GM10248 (cell line): ENCODE data around the gene FBXO42.
"Not testable (repeated sequence)": the region's sequence is repeated elsewhere in the genome, so short reads cannot be mapped to it uniquely, and the experiment has no call there.

ENCODE experiments used
- CTCF ChIA-PET: fragments of 300-600 bp; sonication (Branson Sonifier 250); formaldehyde crosslinking; extraction: SDS; loops from one replicate; lab custom pipeline; 2021; ENCODE audit warnings: antibody characterized with exemption; lab: Yijun Ruan, JAX
- POLR2A ChIA-PET: fragments of 350-650 bp; sonication (Branson Sonifier 250); formaldehyde crosslinking; extraction: SDS; loops from one replicate; lab custom pipeline; 2020; ENCODE audit warnings: antibody characterized with exemption; lab: Yijun Ruan, JAX
- DNase-seq: peaks from one replicate; pipeline ENCODE4 v3.0.0; 2012; ENCODE audit errors: extremely low spot score
- TF ChIP-seq, protein P1 (sequence below): IDR thresholded peaks from 2 replicates; pipeline ENCODE4 v1.5.1; 2012; ENCODE audit warnings: mild to moderate bottlenecking, low read depth; ENCODE audit errors: extremely low read depth, missing control alignments, control extremely low read depth

FBXO42 gene

GRCh38 chr1:16349847-16350406 is 2.4 kb downstream of the FBXO42 start:
- ChIA-PET POLR2A (no interaction called here), CTCF (interaction anchor here (0.9 to 1.5 kb wide), 2 partner anchors 13 to 267 kb away, joined by 3 to 6 read pairs; no protein-coding TSS in a partner anchor)

GRCh38 chr1:16348414-16349182 is 3.7 kb downstream of the FBXO42 start:
- TF ChIP-seq, protein P1, sequence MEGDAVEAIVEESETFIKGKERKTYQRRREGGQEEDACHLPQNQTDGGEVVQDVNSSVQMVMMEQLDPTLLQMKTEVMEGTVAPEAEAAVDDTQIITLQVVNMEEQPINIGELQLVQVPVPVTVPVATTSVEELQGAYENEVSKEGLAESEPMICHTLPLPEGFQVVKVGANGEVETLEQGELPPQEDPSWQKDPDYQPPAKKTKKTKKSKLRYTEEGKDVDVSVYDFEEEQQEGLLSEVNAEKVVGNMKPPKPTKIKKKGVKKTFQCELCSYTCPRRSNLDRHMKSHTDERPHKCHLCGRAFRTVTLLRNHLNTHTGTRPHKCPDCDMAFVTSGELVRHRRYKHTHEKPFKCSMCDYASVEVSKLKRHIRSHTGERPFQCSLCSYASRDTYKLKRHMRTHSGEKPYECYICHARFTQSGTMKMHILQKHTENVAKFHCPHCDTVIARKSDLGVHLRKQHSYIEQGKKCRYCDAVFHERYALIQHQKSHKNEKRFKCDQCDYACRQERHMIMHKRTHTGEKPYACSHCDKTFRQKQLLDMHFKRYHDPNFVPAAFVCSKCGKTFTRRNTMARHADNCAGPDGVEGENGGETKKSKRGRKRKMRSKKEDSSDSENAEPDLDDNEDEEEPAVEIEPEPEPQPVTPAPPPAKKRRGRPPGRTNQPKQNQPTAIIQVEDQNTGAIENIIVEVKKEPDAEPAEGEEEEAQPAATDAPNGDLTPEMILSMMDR, result no peak
- ChIA-PET CTCF (interaction anchor here (1.9 kb wide), 1 partner anchor 12 kb away, joined by 5 read pairs; no protein-coding TSS in a partner anchor), POLR2A (interaction anchor here (0.6 kb wide), 4 partner anchors 8 to 676 kb away, joined by 3 to 6 read pairs (median 4); no protein-coding TSS in a partner anchor)
- no peak for DNase-seq

More at GRCh38 chr1:16349847-16350406, 2.4 kb downstream of the FBXO42 start:
- TF ChIP-seq, protein P1, result no peak
- DNase-seq, result no peak

GRCh38 chr1:16343276-16343675 is 9.0 kb downstream of the FBXO42 start:
- POLR2A ChIA-PET, CTCF ChIA-PET, DNase-seq: not testable (repeated sequence)

- POLR2A ChIA-PET, result no interaction called here
- TF ChIP-seq, protein P1, result no peak
- DNase-seq, result no peak
- CTCF ChIA-PET, result interaction anchor here (1.0 kb wide), 1 partner anchor 21 kb away, joined by 3 read pairs; no protein-coding TSS in a partner anchor
Measured at GRCh38 chr1:16342331-16343062, 9.8 kb downstream of the FBXO42 start.

DNA sequence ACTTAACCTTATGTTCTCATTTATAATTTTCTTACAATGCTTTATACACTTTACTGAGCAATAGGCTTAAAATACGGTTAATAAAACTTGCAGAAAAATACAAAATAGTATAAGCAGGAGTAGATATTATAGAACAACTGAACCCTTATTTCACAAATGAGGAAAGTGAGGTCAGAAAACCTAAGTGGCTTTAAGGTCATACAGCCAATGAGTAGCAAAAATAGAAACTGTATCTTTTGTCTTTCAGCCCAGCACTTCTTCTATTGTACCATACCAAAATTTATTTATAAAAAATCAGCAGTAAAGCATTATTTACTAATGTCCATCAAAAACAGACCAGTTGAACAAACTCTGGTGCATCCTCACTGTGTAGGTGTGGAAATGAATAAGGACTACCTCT is 11.6 kb downstream of the FBXO42 start:
- POLR2A ChIA-PET, result interaction anchor here (0.7 kb wide), 1 partner anchor 8 kb away, joined by 4 read pairs; no protein-coding TSS in a partner anchor
- CTCF ChIA-PET, result no interaction called here
- TF ChIP-seq, protein P1, result no peak
- DNase-seq, result no peak

DNA sequence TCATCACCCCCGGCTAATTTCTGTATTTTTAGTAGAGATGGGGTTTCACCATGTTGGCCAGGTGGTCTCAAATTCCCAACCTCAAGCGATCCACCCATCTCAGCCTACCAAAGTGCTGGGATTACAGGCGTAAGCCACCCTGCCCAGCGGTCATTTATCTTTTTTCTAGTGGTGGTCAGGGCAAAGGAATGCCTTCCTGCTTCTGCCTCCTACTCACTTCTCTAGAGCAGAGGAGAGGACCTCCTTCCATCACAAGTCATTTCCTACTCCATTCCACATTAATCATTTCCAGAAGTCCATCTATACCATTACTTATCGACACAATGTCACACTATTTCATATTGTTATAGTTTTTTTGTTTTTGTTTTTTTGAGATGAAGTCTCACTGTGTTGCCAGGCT is 13.3 kb downstream of the FBXO42 start:
- ChIA-PET POLR2A (no interaction called here), CTCF (interaction anchor here (1.0 to 1.6 kb wide), 3 partner anchors 11 to 260 kb away, joined by 3 to 4 read pairs (median 3); no protein-coding TSS in a partner anchor)
- TF ChIP-seq, protein P1, result no peak
- no peak for DNase-seq
